BJ (cell line): ENCODE measurements around the gene CDK14. TPM values are rescaled to one million over a fixed set of nuclear protein-coding genes. Genes with fewer than 3 reads are reported as not detected.

Experiments
- CTCF ChIA-PET: fragments of 350-600 bp; formaldehyde crosslinking; extraction: SDS; loops from one replicate; lab custom pipeline; 2021; ENCODE audit warnings: antibody characterized with exemption, inconsistent platforms; lab: Yijun Ruan, JAX
- POLR2A ChIA-PET: fragments of 300-600 bp; sonication (Branson Sonifier 250); formaldehyde crosslinking; extraction: SDS; loops from one replicate; lab custom pipeline; 2021; ENCODE audit warnings: antibody characterized with exemption; lab: Charles Lee
- DNase-seq: peaks from one replicate; pipeline ENCODE4 v3.0.0-alpha.2; 2011; ENCODE audit warnings: low read depth
- H3K27me3 ChIP-seq: 2 replicates; pipeline ENCODE4 v1.6.0; 2011; ENCODE audit warnings: low read length; ENCODE audit not compliant: control insufficient read depth, insufficient read depth
- H3K36me3 ChIP-seq: 2 replicates; pipeline ENCODE4 v1.5.1; 2011; ENCODE audit warnings: low read length; ENCODE audit not compliant: control insufficient read depth, insufficient read depth
- H3K4me3 ChIP-seq: 2 replicates; pipeline ENCODE4 v1.5.1; 2011; ENCODE audit warnings: low read depth, mild to moderate bottlenecking, control low read depth, low read length
- polyA plus RNA-seq: library from polyadenylated mRNA; depleted of rRNA; stranded (reverse); fragments of >200 nt; gene quantifications from 2 replicates; pipeline ENCODE4 v1.2.3, GENCODE V29; 2011
- TF ChIP-seq, protein P1 (sequence below): IDR thresholded peaks from 2 replicates; pipeline ENCODE4 v1.5.1; 2011; ENCODE audit warnings: low read depth, mild to moderate bottlenecking, control low read depth, inconsistent platforms, low read length, moderate library complexity; ENCODE audit not compliant: insufficient read depth

The CDK14 gene
- polyA plus RNA-seq, 1 experiment: 6.7 TPM

DNA sequence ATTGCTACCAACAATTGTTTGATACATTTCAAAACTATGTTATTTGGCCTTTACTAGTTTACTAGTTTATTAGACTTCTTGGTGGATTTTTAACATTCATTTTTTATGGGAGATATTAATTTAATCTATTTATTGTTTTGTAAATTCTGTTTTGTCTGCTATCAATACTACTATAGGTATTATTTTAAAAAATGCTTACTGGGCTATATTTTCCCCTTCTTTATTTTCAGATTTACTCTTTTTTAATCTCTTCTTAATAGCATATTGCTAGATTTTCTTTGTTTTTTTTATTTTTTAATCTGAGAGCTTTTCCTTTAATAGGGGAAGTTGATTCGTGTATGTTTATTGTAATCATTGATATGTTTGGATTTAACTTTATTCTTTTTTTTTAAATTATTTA is 147.5 kb downstream of the CDK14 start:
- Histone ChIP-seq H3K27me3 (no peaks in the 10 kb centered on the region), H3K4me3 (no peak overlapping the region), H3K36me3 (no peaks in the 10 kb centered on the region)
- CTCF ChIA-PET: no interaction called here
- TF ChIP-seq, protein P1, sequence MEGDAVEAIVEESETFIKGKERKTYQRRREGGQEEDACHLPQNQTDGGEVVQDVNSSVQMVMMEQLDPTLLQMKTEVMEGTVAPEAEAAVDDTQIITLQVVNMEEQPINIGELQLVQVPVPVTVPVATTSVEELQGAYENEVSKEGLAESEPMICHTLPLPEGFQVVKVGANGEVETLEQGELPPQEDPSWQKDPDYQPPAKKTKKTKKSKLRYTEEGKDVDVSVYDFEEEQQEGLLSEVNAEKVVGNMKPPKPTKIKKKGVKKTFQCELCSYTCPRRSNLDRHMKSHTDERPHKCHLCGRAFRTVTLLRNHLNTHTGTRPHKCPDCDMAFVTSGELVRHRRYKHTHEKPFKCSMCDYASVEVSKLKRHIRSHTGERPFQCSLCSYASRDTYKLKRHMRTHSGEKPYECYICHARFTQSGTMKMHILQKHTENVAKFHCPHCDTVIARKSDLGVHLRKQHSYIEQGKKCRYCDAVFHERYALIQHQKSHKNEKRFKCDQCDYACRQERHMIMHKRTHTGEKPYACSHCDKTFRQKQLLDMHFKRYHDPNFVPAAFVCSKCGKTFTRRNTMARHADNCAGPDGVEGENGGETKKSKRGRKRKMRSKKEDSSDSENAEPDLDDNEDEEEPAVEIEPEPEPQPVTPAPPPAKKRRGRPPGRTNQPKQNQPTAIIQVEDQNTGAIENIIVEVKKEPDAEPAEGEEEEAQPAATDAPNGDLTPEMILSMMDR: no peak
- POLR2A ChIA-PET: no interaction called here
- DNase-seq: no peak

DNA sequence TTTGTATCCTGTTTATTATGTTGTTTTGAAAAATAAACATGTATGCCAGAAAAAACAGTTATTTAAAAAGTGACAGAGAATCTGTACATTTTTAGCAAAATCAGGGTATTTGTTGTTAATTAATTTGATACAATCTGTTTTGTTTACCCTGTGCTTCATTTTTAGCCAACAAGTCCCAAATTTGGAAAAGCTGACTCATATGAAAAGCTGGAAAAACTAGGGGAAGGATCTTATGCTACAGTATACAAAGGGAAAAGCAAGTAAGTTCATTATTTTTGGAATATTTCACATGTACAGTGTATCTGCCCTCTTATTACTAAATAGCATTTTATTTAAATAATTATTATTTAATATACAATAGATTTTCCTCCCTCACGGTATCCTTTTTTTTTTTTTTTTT is 151.4 kb downstream of the CDK14 start:
- ChIA-PET CTCF (interaction anchor here (0.7 kb wide), 1 partner anchor 10 kb away, joined by 3 read pairs; no protein-coding TSS in a partner anchor), POLR2A (no interaction called here)
- Histone ChIP-seq H3K4me3 (no peak overlapping the region), H3K27me3 (no peaks in the 10 kb centered on the region), H3K36me3 (no peaks in the 10 kb centered on the region)
- TF ChIP-seq, protein P1: no peak
- no peak for DNase-seq

DNA sequence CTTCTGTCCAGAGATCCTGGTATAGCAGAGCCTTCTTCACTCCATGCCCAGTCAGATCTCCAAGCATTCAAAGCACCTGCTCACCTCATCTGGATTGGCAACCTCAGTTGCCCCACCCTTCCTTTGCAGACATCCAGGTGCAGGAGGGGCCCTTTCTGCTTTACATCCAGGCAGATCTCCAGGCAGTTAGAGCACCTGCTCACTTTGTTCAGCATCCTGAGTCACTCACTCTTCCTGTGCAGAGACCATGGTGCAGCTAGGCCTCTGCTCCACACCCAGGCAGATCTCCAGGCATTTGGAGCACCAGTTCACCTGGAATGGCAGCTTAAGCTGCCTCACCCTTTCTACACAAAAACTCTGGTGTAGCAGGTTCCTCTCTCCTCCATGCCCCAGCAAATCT is 153.1 kb downstream of the CDK14 start:
- no peak for DNase-seq
- CTCF ChIA-PET: interaction anchor here (0.6 to 1.5 kb wide), 2 partner anchors 10 to 92 kb away, joined by 3 read pairs; no protein-coding TSS in a partner anchor
- Histone ChIP-seq H3K36me3 (no peaks in the 10 kb centered on the region), H3K27me3 (no peaks in the 10 kb centered on the region), H3K4me3 (no peak overlapping the region)
- TF ChIP-seq, protein P1: no peak
- POLR2A ChIA-PET: no interaction called here

DNA sequence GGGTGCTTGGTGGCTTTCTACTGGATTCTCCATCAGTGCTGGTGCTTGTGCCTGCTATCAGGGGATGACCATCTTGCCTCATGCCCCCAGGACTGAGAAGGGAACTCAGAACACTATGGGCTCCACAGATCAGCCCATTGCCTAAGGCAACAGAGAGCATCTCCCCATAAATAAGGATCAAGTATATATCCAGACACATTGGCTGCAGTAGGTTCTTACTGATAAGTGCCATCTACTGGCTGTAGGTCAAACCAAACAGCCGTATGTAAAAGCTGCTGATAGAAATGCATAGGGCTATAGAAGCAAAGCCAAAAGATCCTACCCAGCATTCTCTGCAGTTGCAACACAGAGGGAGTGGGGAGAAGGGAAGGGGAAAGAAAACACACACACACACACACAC is 153.7 kb downstream of the CDK14 start:
- Histone ChIP-seq H3K27me3 (no peaks in the 10 kb centered on the region), H3K4me3 (no peak overlapping the region), H3K36me3 (no peaks in the 10 kb centered on the region)
- TF ChIP-seq, protein P1: no peak
- ChIA-PET POLR2A (no interaction called here), CTCF (interaction anchor here (0.6 to 1.5 kb wide), 2 partner anchors 9 to 91 kb away, joined by 3 read pairs; no protein-coding TSS in a partner anchor)
- no peak for DNase-seq

DNA sequence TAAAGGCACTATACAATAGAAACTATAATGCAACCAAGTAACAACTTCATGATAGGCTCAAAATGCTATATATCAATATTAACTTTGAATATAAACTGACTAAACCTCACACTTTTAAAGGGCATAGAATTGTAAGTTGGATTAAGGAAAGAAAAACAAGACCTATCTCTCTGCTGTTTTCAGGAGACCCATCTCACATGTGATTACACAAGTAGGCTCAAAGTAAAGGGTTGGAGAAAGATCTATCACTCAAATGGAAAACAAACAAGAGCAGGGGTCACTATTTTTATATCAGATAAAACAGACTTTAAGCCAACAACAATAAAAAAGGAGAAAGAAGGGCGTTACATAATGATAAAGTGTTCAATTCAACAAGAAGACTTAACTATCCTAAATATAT is 155.5 kb downstream of the CDK14 start:
- TF ChIP-seq, protein P1: no peak
- no peaks in the 10 kb centered on the region for H3K36me3 ChIP-seq
- H3K27me3 ChIP-seq: no peaks in the 10 kb centered on the region
- CTCF ChIA-PET: no interaction called here
- H3K4me3 ChIP-seq: no peak overlapping the region
- DNase-seq: no peak
- POLR2A ChIA-PET: no interaction called here
